ENCODE measurements around the gene FAM89B.

FAM89B gene

DNA sequence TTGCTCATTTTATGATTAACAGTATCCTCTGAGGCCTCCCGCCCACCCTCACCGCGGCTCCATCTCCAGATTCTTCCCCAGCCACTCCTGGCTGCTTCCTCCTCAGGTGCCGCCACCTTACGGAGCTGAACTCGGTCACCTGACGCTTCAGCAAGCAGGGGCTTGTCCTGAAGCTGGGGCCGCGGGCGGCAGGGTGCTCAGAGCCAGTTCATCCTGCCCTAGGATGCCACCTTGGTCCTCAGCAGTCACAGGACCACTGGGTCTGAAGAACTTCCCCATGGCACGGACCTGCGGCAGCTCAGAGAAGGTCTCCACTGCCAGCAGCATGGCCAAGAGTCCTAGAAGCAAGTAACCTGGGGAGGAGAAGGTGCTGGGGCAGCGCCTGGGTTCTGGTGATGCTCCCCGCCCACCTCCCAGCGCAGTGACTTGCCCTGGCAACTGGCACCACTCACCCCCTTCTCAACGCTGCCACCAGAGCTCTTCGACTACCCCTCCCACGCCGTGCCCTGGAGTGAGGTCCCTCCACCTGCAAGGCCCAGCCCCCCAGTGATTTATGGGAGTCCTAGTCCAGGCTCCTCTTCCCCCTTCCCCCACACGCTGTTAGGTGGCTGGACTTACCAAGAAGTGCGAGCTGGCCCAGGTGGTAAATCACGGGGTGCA is 20.6 kb downstream of the FAM89B start:
- H3K36me3 ChIP-seq (replicated peaks), result peaks cover 18% of the 10 kb centered on the region
- TF ChIP-seq, protein P1, sequence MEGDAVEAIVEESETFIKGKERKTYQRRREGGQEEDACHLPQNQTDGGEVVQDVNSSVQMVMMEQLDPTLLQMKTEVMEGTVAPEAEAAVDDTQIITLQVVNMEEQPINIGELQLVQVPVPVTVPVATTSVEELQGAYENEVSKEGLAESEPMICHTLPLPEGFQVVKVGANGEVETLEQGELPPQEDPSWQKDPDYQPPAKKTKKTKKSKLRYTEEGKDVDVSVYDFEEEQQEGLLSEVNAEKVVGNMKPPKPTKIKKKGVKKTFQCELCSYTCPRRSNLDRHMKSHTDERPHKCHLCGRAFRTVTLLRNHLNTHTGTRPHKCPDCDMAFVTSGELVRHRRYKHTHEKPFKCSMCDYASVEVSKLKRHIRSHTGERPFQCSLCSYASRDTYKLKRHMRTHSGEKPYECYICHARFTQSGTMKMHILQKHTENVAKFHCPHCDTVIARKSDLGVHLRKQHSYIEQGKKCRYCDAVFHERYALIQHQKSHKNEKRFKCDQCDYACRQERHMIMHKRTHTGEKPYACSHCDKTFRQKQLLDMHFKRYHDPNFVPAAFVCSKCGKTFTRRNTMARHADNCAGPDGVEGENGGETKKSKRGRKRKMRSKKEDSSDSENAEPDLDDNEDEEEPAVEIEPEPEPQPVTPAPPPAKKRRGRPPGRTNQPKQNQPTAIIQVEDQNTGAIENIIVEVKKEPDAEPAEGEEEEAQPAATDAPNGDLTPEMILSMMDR (IDR thresholded peaks at IDR 0.05; ENCODE audit: low read depth, low read length, missing control alignments), result no peak

DNA sequence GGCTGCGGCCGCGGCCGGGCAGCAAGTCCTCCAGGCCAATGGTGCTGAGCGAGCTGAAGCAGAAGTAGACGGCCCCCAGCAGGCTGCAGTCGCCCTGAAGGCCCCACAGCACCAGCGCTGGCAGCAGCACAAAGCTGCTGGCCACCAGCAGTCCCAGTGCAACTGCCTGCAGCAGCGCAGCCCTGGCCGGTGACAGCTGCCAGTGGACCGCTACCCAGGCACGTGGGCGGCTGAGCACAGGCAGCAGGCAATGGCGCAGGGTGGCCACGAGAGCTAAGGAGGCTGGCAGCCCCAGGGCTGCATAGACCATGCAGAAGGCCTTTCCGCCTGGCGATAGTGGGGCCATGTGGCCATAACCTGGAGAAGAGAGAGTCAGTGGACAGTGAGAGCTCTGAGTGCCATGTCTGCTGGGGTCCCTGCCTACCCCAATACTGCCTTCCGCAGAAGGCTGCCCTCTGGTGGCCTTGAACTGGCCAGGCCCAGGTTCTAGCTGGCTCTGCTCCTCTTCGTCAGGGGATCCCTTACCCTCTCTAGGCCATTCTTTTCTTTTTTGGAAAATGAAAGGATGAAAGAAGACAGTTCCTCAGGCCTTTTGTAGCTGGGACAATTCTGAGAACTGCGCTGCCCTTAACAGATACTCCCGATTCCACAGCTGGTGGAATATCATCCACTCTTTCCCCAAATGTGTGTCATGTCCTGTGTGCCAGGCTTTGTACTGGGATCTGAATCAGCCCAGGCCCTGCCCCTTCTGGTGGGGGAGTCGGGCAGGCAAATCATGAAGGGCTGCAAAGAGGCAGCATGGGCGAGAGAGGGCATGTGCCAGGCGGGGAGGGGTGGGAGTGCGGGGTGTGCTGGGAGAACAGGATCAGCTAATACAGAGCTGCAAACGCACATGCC is 21.4 kb downstream of the FAM89B start:
- in situ Hi-C loops (cut with HindIII; ENCODE audit: low pct_ligation_motif_present, low sequenced_read_pairs), result no loop called here
- TF ChIP-seq, protein P1 (IDR thresholded peaks at IDR 0.05; ENCODE audit: low read depth, low read length, missing control alignments), result peak; percentile 85
- Histone ChIP-seq H3K27me3 (replicated peaks) (no peaks in the 10 kb centered on the region), H3K27ac (no peak overlapping the region), H3K36me3 (replicated peaks) (peaks cover 24% of the 10 kb centered on the region), H3K4me3 (ENCODE audit: low read depth, low read length) (no peak overlapping the region)
- DNase-seq, result no peak

More for the DNA sequence above, 20.6 kb downstream of the FAM89B start:
- in situ Hi-C loops (cut with HindIII; ENCODE audit: low pct_ligation_motif_present, low sequenced_read_pairs), result no loop called here
- Histone ChIP-seq H3K4me3 (ENCODE audit: low read depth, low read length) (no peak overlapping the region), H3K27me3 (replicated peaks) (no peaks in the 10 kb centered on the region), H3K27ac (no peak overlapping the region)
- DNase-seq, result no peak

DNA sequence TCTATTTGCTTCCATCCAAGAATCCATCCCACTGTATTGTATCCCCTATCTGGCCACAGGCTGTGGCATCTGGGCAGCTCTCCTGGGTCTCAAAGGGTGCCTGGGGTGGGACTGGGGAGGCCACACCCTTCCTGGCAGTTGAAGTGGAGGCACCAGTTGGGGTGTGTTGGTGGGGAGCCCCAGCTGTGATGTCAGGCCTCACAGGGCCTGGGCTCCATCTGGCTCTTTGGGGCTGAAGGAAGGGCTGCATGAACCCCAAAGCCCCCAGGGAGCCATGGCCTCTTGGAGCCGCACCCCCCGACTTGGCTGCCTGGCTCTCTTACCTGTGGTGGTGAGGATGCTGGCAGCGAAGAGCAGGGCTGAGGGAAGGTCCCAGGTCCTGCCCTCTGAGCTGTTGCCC is 22.8 kb downstream of the FAM89B start:
- Histone ChIP-seq H3K36me3 (replicated peaks) (peaks cover 24% of the 10 kb centered on the region), H3K4me3 (ENCODE audit: low read depth, low read length) (no peak overlapping the region), H3K27ac (no peak overlapping the region), H3K27me3 (replicated peaks) (no peaks in the 10 kb centered on the region)
- DNase-seq, result no peak
- TF ChIP-seq, protein P1 (IDR thresholded peaks at IDR 0.05; ENCODE audit: low read depth, low read length, missing control alignments), result no peak
- in situ Hi-C loops (cut with HindIII; ENCODE audit: low pct_ligation_motif_present, low sequenced_read_pairs), result no loop called here

DNA sequence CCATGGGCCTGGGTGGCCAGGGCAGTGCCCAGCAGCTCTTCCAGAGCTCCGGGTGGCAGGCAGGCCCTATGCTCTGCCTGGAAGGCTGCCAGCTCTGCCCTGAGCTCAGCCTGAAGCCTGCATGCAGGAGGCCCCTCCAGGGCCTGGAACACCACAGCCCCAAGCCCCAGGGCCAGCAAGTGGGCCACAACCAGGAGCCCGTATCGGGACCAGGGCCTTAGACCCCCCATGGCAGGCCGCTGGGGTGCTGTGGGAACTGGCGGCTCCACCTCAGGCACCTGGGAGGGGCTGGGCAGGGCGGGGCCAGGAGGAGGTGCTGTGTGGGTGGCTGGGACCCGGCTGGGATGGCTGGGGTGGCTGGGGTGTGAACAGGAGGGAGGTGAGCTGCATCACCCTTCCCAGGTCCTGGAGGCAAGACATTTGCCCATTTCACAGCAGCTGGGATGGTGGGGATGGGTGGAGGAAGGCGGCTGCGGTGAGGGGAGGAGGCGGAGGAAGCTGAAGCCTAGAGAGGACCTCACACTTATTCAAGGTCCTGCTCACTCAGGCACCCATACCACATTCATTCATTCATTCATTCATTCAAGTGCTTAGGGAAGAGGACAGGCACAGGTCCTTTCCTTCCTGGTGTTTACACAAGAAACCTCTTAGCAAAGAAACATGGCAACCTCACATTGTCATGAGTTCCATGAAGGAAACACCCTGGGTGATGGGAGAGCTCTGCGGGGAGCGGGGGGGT is 23.4 kb downstream of the FAM89B start, which contains the start of gene KCNK7:
Gene KCNK7 (minus strand): TSS at position 258 of the 739 bp plus-strand sequence. CDS start 28 bp downstream, at position 230.
- in situ Hi-C loops (cut with HindIII; ENCODE audit: low pct_ligation_motif_present, low sequenced_read_pairs), result no loop called here
- Histone ChIP-seq H3K27ac (no peak within 1 kb of the TSS), H3K27me3 (replicated peaks) (no peaks in the 10 kb centered on the region), H3K4me3 (ENCODE audit: low read depth, low read length) (no peak within 1 kb of the TSS), H3K36me3 (replicated peaks) (peaks cover 24% of the 10 kb centered on the region)
- TF ChIP-seq, protein P1 (IDR thresholded peaks at IDR 0.05; ENCODE audit: low read depth, low read length, missing control alignments), result no peak
- DNase-seq, result no peak

DNA sequence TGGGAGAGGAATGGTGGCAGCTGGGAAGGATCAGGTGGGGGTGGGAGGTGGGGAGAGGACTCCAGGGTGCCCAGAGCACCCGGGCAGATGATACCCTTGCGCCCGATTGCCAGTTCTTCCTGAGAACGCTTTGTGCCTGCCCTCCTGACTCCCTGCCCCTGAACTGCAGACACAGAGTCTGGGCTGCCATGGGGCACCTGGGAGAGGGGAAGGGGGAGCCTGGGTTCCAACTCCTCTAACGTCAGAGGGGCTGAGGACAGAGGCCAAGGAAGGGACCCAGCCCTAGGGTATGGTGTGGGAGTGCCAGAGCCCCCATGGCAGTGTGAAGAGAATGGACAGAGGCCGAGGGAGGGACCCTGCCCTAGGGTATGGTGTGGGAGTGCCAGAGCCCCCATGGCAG is 24.2 kb downstream of the FAM89B start:
- in situ Hi-C loops (cut with HindIII; ENCODE audit: low pct_ligation_motif_present, low sequenced_read_pairs), result no loop called here
- TF ChIP-seq, protein P1 (IDR thresholded peaks at IDR 0.05; ENCODE audit: low read depth, low read length, missing control alignments), result no peak
- Histone ChIP-seq H3K36me3 (replicated peaks) (peaks cover 24% of the 10 kb centered on the region), H3K27me3 (replicated peaks) (no peaks in the 10 kb centered on the region), H3K4me3 (ENCODE audit: low read depth, low read length) (no peak overlapping the region), H3K27ac (no peak overlapping the region)
- DNase-seq, result no peak

All from brain microvascular endothelial cell (primary cell).